Upper lobe of right lung (tissue), 1 donor: ENCODE results near the gene PHKA2. TPM values are rescaled to one million over a fixed set of nuclear protein-coding genes. Genes with fewer than 3 reads are reported as not detected.

Experiments
- ATAC-seq: fragments of 200-7000 bp; cut with Tn5 transposase; one replicate; pipeline ENCODE4 v1.9.1; 2020; ENCODE audit warnings: mild to moderate bottlenecking, moderate library complexity
- DNase-seq: peaks from one replicate; pipeline ENCODE4 v3.0.0-alpha.2; 2020
- H3K27ac ChIP-seq: fragments of 200-600 bp; one replicate; pipeline ENCODE4 v1.8.0; 2022
- H3K27me3 ChIP-seq: fragments of 200-600 bp; one replicate; pipeline ENCODE4 v1.8.0; 2022; ENCODE audit warnings: mild to moderate bottlenecking
- H3K36me3 ChIP-seq: fragments of 200-600 bp; one replicate; pipeline ENCODE4 v1.8.0; 2022
- H3K4me1 ChIP-seq: fragments of 200-600 bp; one replicate; pipeline ENCODE4 v1.8.0; 2022
- H3K4me3 ChIP-seq: fragments of 200-600 bp; one replicate; pipeline ENCODE4 v1.8.0; 2022; ENCODE audit warnings: mild to moderate bottlenecking
- H3K9me3 ChIP-seq: fragments of 200-600 bp; one replicate; pipeline ENCODE4 v1.8.0; 2022
- CTCF ChIP-seq: fragments of 200-600 bp; IDR thresholded peaks from one replicate; pipeline ENCODE4 v1.8.0; 2022; ENCODE audit warnings: antibody characterized with exemption
- intact Hi-C: fragments of 100-400 bp; cut with DNase I; formaldehyde crosslinking; loops from one replicate; pipeline ENCODE4 v1.11.0; 2022
- total RNA-seq: library from RNA; stranded (reverse); fragmentation: NEBNext Ultra II Directional; extraction: Animal tissue kit (Norgen Biotek cat#: 25700); gene quantifications from one replicate; pipeline ENCODE4 v1.2.1, GENCODE V29; 2021
- donor health status: DM: no; HTN: yes; CAD: no; lungs with severe emphysema.

PHKA2 gene
- total RNA-seq, 1 donor from 2014 or later: 25.5 TPM

- Histone ChIP-seq H3K4me3 (no peak overlapping the region), H3K4me1 (no peaks in the 10 kb centered on the region), H3K27me3 (no peaks in the 10 kb centered on the region), H3K9me3 (no peaks in the 10 kb centered on the region), H3K36me3 (no peaks in the 10 kb centered on the region), H3K27ac (no peak overlapping the region)
- ATAC-seq (no peak), DNase-seq (no peak)
- no peak for TF ChIP-seq CTCF
- intact Hi-C loops: no loop called here
Measured at GRCh38 chrX:18877469-18877868, 106.4 kb downstream of the PHKA2 start.

- Histone ChIP-seq H3K4me3 (no peak overlapping the region), H3K9me3 (no peaks in the 10 kb centered on the region), H3K27ac (no peak overlapping the region), H3K36me3 (no peaks in the 10 kb centered on the region), H3K4me1 (no peaks in the 10 kb centered on the region), H3K27me3 (no peaks in the 10 kb centered on the region)
- ATAC-seq (no peak), DNase-seq (no peak)
- intact Hi-C loops: no loop called here
- no peak for TF ChIP-seq CTCF
Measured at GRCh38 chrX:18875256-18875878, 108.5 kb downstream of the PHKA2 start.

- H3K36me3 ChIP-seq: no peaks in the 10 kb centered on the region
- H3K27me3 ChIP-seq: no peaks in the 10 kb centered on the region
- no peak overlapping the region for H3K4me3 ChIP-seq
- no peaks in the 10 kb centered on the region for H3K4me1 ChIP-seq
- no peaks in the 10 kb centered on the region for H3K9me3 ChIP-seq
- intact Hi-C loops: no loop called here
- ATAC-seq: no peak
- TF ChIP-seq CTCF: no peak
- DNase-seq: no peak
- no peak overlapping the region for H3K27ac ChIP-seq
Measured at GRCh38 chrX:18874560-18875255, 109.2 kb downstream of the PHKA2 start.

GRCh38 chrX:18873836-18874235 lies 110.1 kb downstream of the PHKA2 start:
- TF ChIP-seq CTCF: no peak
- no peaks in the 10 kb centered on the region for H3K4me1 ChIP-seq
- no peak overlapping the region for H3K4me3 ChIP-seq
- H3K27me3 ChIP-seq: no peaks in the 10 kb centered on the region
- ATAC-seq (no peak), DNase-seq (no peak)
- no peak overlapping the region for H3K27ac ChIP-seq
- no peaks in the 10 kb centered on the region for H3K9me3 ChIP-seq
- intact Hi-C loops: no loop called here
- H3K36me3 ChIP-seq: no peaks in the 10 kb centered on the region

GRCh38 chrX:18873189-18873791 lies 110.6 kb downstream of the PHKA2 start:
- Histone ChIP-seq H3K9me3 (no peaks in the 10 kb centered on the region), H3K27ac (no peak overlapping the region), H3K4me1 (no peaks in the 10 kb centered on the region), H3K27me3 (no peaks in the 10 kb centered on the region), H3K36me3 (no peaks in the 10 kb centered on the region), H3K4me3 (no peak overlapping the region)
- no peak for TF ChIP-seq CTCF
- intact Hi-C loops: no loop called here
- ATAC-seq: no peak
- no peak for DNase-seq
